ENCODE results near the gene SH3PXD2A.

The SH3PXD2A gene

GRCh38 chr10:103622286-103622685 is 233.1 kb downstream of the SH3PXD2A start:
- TF ChIP-seq GATA2 (IDR thresholded peaks at IDR 0.05; ENCODE audit: low read depth, low read length) (no peak), GATA3 (IDR thresholded peaks at IDR 0.05; ENCODE audit: low read depth, low read length) (no peak)

- TF ChIP-seq GATA3 (IDR thresholded peaks at IDR 0.05; ENCODE audit: low read depth, low read length) (no peak), GATA2 (IDR thresholded peaks at IDR 0.05; ENCODE audit: low read depth, low read length) (no peak)
These were observed 233.6 kb downstream of the SH3PXD2A start for GRCh38 chr10:103621783-103622125.

- TF ChIP-seq GATA3 (IDR thresholded peaks at IDR 0.05; ENCODE audit: low read depth, low read length) (no peak), GATA2 (IDR thresholded peaks at IDR 0.05; ENCODE audit: low read depth, low read length) (no peak)
These were observed 234.2 kb downstream of the SH3PXD2A start for GRCh38 chr10:103620891-103621782.

- TF ChIP-seq GATA3 (IDR thresholded peaks at IDR 0.05; ENCODE audit: low read depth, low read length) = no peak
- TF ChIP-seq GATA2 (IDR thresholded peaks at IDR 0.05; ENCODE audit: low read depth, low read length) = no peak
These were observed 235.0 kb downstream of the SH3PXD2A start for GRCh38 chr10:103620352-103620740.

- no peak for TF ChIP-seq GATA3 (IDR thresholded peaks at IDR 0.05; ENCODE audit: low read depth, low read length)
- TF ChIP-seq GATA2 (IDR thresholded peaks at IDR 0.05; ENCODE audit: low read depth, low read length) = no peak
These were observed 235.7 kb downstream of the SH3PXD2A start for GRCh38 chr10:103619424-103620351.

- TF ChIP-seq GATA2 (IDR thresholded peaks at IDR 0.05; ENCODE audit: low read depth, low read length) (peak; percentile 99), GATA3 (IDR thresholded peaks at IDR 0.05; ENCODE audit: low read depth, low read length) (no peak; the same call in 1 of the 2 replicates)
These were observed 236.6 kb downstream of the SH3PXD2A start for GRCh38 chr10:103618575-103619423.

- no peak for TF ChIP-seq GATA3 (IDR thresholded peaks at IDR 0.05; ENCODE audit: low read depth, low read length)
- TF ChIP-seq GATA2 (IDR thresholded peaks at IDR 0.05; ENCODE audit: low read depth, low read length) = no peak
These were observed 237.6 kb downstream of the SH3PXD2A start for GRCh38 chr10:103617602-103618385.

- TF ChIP-seq GATA2 (IDR thresholded peaks at IDR 0.05; ENCODE audit: low read depth, low read length) = no peak
- TF ChIP-seq GATA3 (IDR thresholded peaks at IDR 0.05; ENCODE audit: low read depth, low read length) = no peak
These were observed 238.4 kb downstream of the SH3PXD2A start for GRCh38 chr10:103616705-103617601.

GRCh38 chr10:103614306-103615158 is 240.8 kb downstream of the SH3PXD2A start:
- TF ChIP-seq GATA2 (IDR thresholded peaks at IDR 0.05; ENCODE audit: low read depth, low read length) (no peak), GATA3 (IDR thresholded peaks at IDR 0.05; ENCODE audit: low read depth, low read length) (no peak)

GRCh38 chr10:103613616-103614015 is 241.8 kb downstream of the SH3PXD2A start:
- TF ChIP-seq GATA3 (IDR thresholded peaks at IDR 0.05; ENCODE audit: low read depth, low read length) = no peak
- TF ChIP-seq GATA2 (IDR thresholded peaks at IDR 0.05; ENCODE audit: low read depth, low read length) = no peak

Data from SH-SY5Y (cell line).